SJCRH30 (cell line): ENCODE measurements around the gene OR10V1. TPM values are rescaled to one million over a fixed set of nuclear protein-coding genes. Genes with fewer than 3 reads are reported as not detected.

ENCODE experiments used
- DNase-seq, 2 experiments: peaks; one replicate each; pipeline ENCODE4 v3.0.0-alpha.2; 2015 to 2020
- H3K27ac ChIP-seq: fragments of 250-450 bp; sonication (Bioruptor Pico); 2 replicates; pipeline ENCODE4 v1.5.1; 2020; ENCODE audit warnings: mild to moderate bottlenecking, moderate library complexity
- H3K27me3 ChIP-seq: fragments of 250-450 bp; sonication (Bioruptor Pico); 2 replicates; pipeline ENCODE4 v1.5.1; 2020; ENCODE audit warnings: mild to moderate bottlenecking, moderate library complexity
- H3K36me3 ChIP-seq: fragments of 250-450 bp; sonication (Bioruptor Pico); 2 replicates; pipeline ENCODE4 v1.5.1; 2020; ENCODE audit warnings: mild to moderate bottlenecking, moderate library complexity
- H3K4me1 ChIP-seq: fragments of 250-450 bp; sonication (Bioruptor Pico); 2 replicates; pipeline ENCODE4 v1.5.1; 2020; ENCODE audit warnings: mild to moderate bottlenecking, moderate library complexity
- H3K4me3 ChIP-seq: fragments of 250-450 bp; sonication (Bioruptor Pico); 2 replicates; pipeline ENCODE4 v1.5.1; 2020; ENCODE audit warnings: mild to moderate bottlenecking, moderate library complexity
- H3K9me3 ChIP-seq: fragments of 250-450 bp; sonication (Bioruptor Pico); replicated peaks from 2 replicates; pipeline ENCODE4 v1.5.1; 2020; ENCODE audit warnings: mild to moderate bottlenecking, moderate library complexity
- total RNA-seq: library from RNA; depleted of rRNA; stranded (reverse); fragments of >200 nt; shearing (Covaris generic); gene quantifications from 2 replicates; pipeline ENCODE4 v1.2.3, GENCODE V29; 2014; rRNA removed

Gene OR10V1
- total RNA-seq, 1 experiment from 2014 or later = not detected

GRCh38 chr11:59667812-59668187 lies 45.8 kb downstream of the OR10V1 start:
- DNase-seq = no peak

GRCh38 chr11:59666969-59667368 lies 46.7 kb downstream of the OR10V1 start:
- Histone ChIP-seq H3K4me3 (no peak overlapping the region), H3K36me3 (peaks cover 38% of the 10 kb centered on the region), H3K9me3 (no peaks in the 10 kb centered on the region), H3K4me1 (peaks cover 5% of the 10 kb centered on the region; the same call in 1 of the 2 replicates), H3K27ac (no peak overlapping the region), H3K27me3 (no peaks in the 10 kb centered on the region)
- DNase-seq = no peak

More at GRCh38 chr11:59667812-59668187, 45.8 kb downstream of the OR10V1 start:
- H3K36me3 ChIP-seq = peaks cover 30% of the 10 kb centered on the region
- no peak overlapping the region for H3K27ac ChIP-seq
- peak overlapping the region; percentile 63 for H3K4me3 ChIP-seq
- H3K4me1 ChIP-seq = peaks cover 5% of the 10 kb centered on the region; the same call in 1 of the 2 replicates
- no peaks in the 10 kb centered on the region for H3K9me3 ChIP-seq
- H3K27me3 ChIP-seq = no peaks in the 10 kb centered on the region

Other genes with a start within 250 kb of the OR10V1 start
- not detected in 2 replicates for gene OR4D10, start 240.5 kb downstream of the OR10V1 start, total RNA-seq
- gene OR4D11, start 210.3 kb downstream of the OR10V1 start, total RNA-seq = not detected in 2 replicates
- not detected in 2 replicates for gene OR4D9, start 202.3 kb downstream of the OR10V1 start, total RNA-seq
- 17.2 and 20.0 TPM in 2 replicates for gene OSBP, start 98.1 kb downstream of the OR10V1 start, total RNA-seq
- gene PATL1, start 44.8 kb downstream of the OR10V1 start, total RNA-seq = 27.5 and 31.2 TPM in 2 replicates
- gene STX3, start 41.5 kb upstream of the OR10V1 start, total RNA-seq = 50.6 and 52.6 TPM in 2 replicates
- 59.4 and 66.1 TPM in 2 replicates for gene MRPL16, start 96.9 kb upstream of the OR10V1 start, total RNA-seq
- not detected in 2 replicates for gene CBLIF, start 131.7 kb upstream of the OR10V1 start, total RNA-seq
- not detected in 2 replicates for gene TCN1, start 152.6 kb upstream of the OR10V1 start, total RNA-seq
- not detected in 2 replicates for gene OOSP3, start 164.9 kb upstream of the OR10V1 start, total RNA-seq
- gene OOSP1, start 224.6 kb upstream of the OR10V1 start, total RNA-seq = not detected in 2 replicates